Measurements from ENCODE around the gene GRPEL2. TPM values are rescaled to one million over a fixed set of nuclear protein-coding genes. Genes with fewer than 3 reads are reported as not detected.

The GRPEL2 gene
- polyA plus RNA-seq, 1 experiment, result 21.6 TPM

- Histone ChIP-seq H3K9me3 (ENCODE audit: control insufficient read depth, insufficient read depth, low read length) (no peaks in the 10 kb centered on the region), H3K4me3 (ENCODE audit: low read depth, low read length) (no peak overlapping the region), H3K27ac (ENCODE audit: low read depth, low read length) (no peak overlapping the region), H3K27me3 (ENCODE audit: control insufficient read depth, insufficient read depth, low read length) (no peaks in the 10 kb centered on the region)
- no peak for TF ChIP-seq CTCF (IDR thresholded peaks at IDR 0.05; ENCODE audit: low read depth, low read length)
- ChIA-PET CTCF (interaction anchor here (0.7 to 1.4 kb wide), 5 partner anchors 9 to 295 kb away, joined by 3 to 7 read pairs (median 3); no protein-coding TSS in a partner anchor), POLR2A (no interaction called here)
- no peak for DNase-seq (ENCODE audit: low read depth, low spot score)
Observed at GRCh38 chr5:149323210-149323609, 22.1 kb upstream of the GRPEL2 start.

- ChIA-PET POLR2A (no interaction called here), CTCF (interaction anchor here (0.7 to 1.9 kb wide), 6 partner anchors 9 to 295 kb away, joined by 3 to 7 read pairs (median 4); partner anchors contain the start of gene GRPEL2)
- H3K4me3 ChIP-seq (ENCODE audit: low read depth, low read length), result no peak overlapping the region
- no peak overlapping the region for H3K27ac ChIP-seq (ENCODE audit: low read depth, low read length)
- no peak for TF ChIP-seq CTCF (IDR thresholded peaks at IDR 0.05; ENCODE audit: low read depth, low read length)
- no peaks in the 10 kb centered on the region for H3K27me3 ChIP-seq (ENCODE audit: control insufficient read depth, insufficient read depth, low read length)
- DNase-seq (ENCODE audit: low read depth, low spot score), result no peak
- H3K9me3 ChIP-seq (ENCODE audit: control insufficient read depth, insufficient read depth, low read length), result no peaks in the 10 kb centered on the region
Observed at GRCh38 chr5:149323621-149324205, 21.6 kb upstream of the GRPEL2 start.

GRCh38 chr5:149324641-149325040, 20.7 kb upstream of the GRPEL2 start:
- no peak for TF ChIP-seq CTCF (IDR thresholded peaks at IDR 0.05; ENCODE audit: low read depth, low read length)
- DNase-seq (ENCODE audit: low read depth, low spot score), result no peak
- ChIA-PET CTCF (interaction anchor here (0.6 to 1.9 kb wide), 3 partner anchors 20 to 63 kb away, joined by 3 to 7 read pairs (median 4); partner anchors contain the start of gene GRPEL2), POLR2A (interaction anchor here (1.8 kb wide), 1 partner anchor 21 kb away, joined by 6 read pairs; the partner anchor contains the start of gene GRPEL2)
- Histone ChIP-seq H3K4me3 (ENCODE audit: low read depth, low read length) (no peak overlapping the region), H3K9me3 (ENCODE audit: control insufficient read depth, insufficient read depth, low read length) (no peaks in the 10 kb centered on the region), H3K27ac (ENCODE audit: low read depth, low read length) (no peak overlapping the region), H3K27me3 (ENCODE audit: control insufficient read depth, insufficient read depth, low read length) (no peaks in the 10 kb centered on the region)

GRCh38 chr5:149325166-149325735, 20.0 kb upstream of the GRPEL2 start:
- H3K27ac ChIP-seq (ENCODE audit: low read depth, low read length), result no peak overlapping the region
- DNase-seq (ENCODE audit: low read depth, low spot score), result no peak
- H3K4me3 ChIP-seq (ENCODE audit: low read depth, low read length), result no peak overlapping the region
- no peaks in the 10 kb centered on the region for H3K27me3 ChIP-seq (ENCODE audit: control insufficient read depth, insufficient read depth, low read length)
- ChIA-PET CTCF (interaction anchor here (0.6 to 1.9 kb wide), 4 partner anchors 10 to 64 kb away, joined by 3 to 7 read pairs (median 4); partner anchors contain the start of gene GRPEL2), POLR2A (interaction anchor here (1.8 kb wide), 1 partner anchor 20 kb away, joined by 6 read pairs; the partner anchor contains the start of gene GRPEL2)
- no peak for TF ChIP-seq CTCF (IDR thresholded peaks at IDR 0.05; ENCODE audit: low read depth, low read length)
- H3K9me3 ChIP-seq (ENCODE audit: control insufficient read depth, insufficient read depth, low read length), result no peaks in the 10 kb centered on the region

GRCh38 chr5:149325894-149326293, 19.4 kb upstream of the GRPEL2 start:
- POLR2A ChIA-PET, result interaction anchor here (1.8 kb wide), 1 partner anchor 19 kb away, joined by 6 read pairs; the partner anchor contains the start of gene GRPEL2
- no peak for TF ChIP-seq CTCF (IDR thresholded peaks at IDR 0.05; ENCODE audit: low read depth, low read length)
- DNase-seq (ENCODE audit: low read depth, low spot score), result no peak
- no peak overlapping the region for H3K27ac ChIP-seq (ENCODE audit: low read depth, low read length)
- no peaks in the 10 kb centered on the region for H3K9me3 ChIP-seq (ENCODE audit: control insufficient read depth, insufficient read depth, low read length)
- no peaks in the 10 kb centered on the region for H3K27me3 ChIP-seq (ENCODE audit: control insufficient read depth, insufficient read depth, low read length)
- H3K4me3 ChIP-seq (ENCODE audit: low read depth, low read length), result no peak overlapping the region
- CTCF ChIA-PET, result interaction anchor here (1.1 to 1.3 kb wide), 2 partner anchors 9 to 46 kb away, joined by 3 to 4 read pairs; no protein-coding TSS in a partner anchor

Measured in AG04450 (cell line).